Nephron (organoid): ENCODE measurements around the gene MTREX.

ENCODE experiments used
- H3K27ac Mint-ChIP-seq, 3 experiments: 2 replicates each; pipeline ENCODE4 v1.8.0; 2020; ENCODE audit warnings: mixed read lengths in 3 of 3, mild to moderate bottlenecking in 2 of 3, moderate library complexity in 1 of 3
- H3K27me3 Mint-ChIP-seq: 2 replicates; pipeline ENCODE4 v1.8.0; 2021; ENCODE audit warnings: low read depth, mild to moderate bottlenecking, moderate library complexity, mixed read lengths
- H3K36me3 Mint-ChIP-seq: 2 replicates; pipeline ENCODE4 v1.8.0; 2020; ENCODE audit warnings: low read depth, mixed read lengths
- H3K4me1 Mint-ChIP-seq: 2 replicates; pipeline ENCODE4 v1.8.0; 2020; ENCODE audit warnings: mixed read lengths
- H3K4me3 Mint-ChIP-seq, 3 experiments: 2 replicates each; pipeline ENCODE4 v1.8.0; 2020; ENCODE audit warnings: mild to moderate bottlenecking in 3 of 3, mixed read lengths in 3 of 3, moderate library complexity in 2 of 3
- H3K9me3 Mint-ChIP-seq: 2 replicates; pipeline ENCODE4 v1.8.0; 2020; ENCODE audit warnings: mixed read lengths
- CTCF ChIP-seq, 3 experiments: fragments of 200-600 bp; sonication (generic); IDR thresholded peaks; one replicate each; pipeline ENCODE4 v1.5.0; 2021; ENCODE audit warnings: antibody characterized with exemption in 3 of 3; ENCODE audit not compliant: unreplicated experiment in 3 of 3

Gene MTREX

GRCh38 chr5:55411876-55412275, 104.1 kb downstream of the MTREX start:
- Mint-ChIP-seq H3K9me3 (no peaks in the 10 kb centered on the region), H3K27ac (no peak overlapping the region), H3K27me3 (no peaks in the 10 kb centered on the region), H3K36me3 (peaks cover 36% of the 10 kb centered on the region), H3K4me1 (peaks cover 8% of the 10 kb centered on the region), H3K4me3 (no peak overlapping the region)
- no peak for TF ChIP-seq CTCF (IDR thresholded peaks at IDR 0.05; ENCODE audit: unreplicated experiment in 3 of 3)

GRCh38 chr5:55413644-55414043, 105.9 kb downstream of the MTREX start:
- peaks cover 16% of the 10 kb centered on the region for H3K4me1 Mint-ChIP-seq
- H3K36me3 Mint-ChIP-seq, result peaks cover 36% of the 10 kb centered on the region
- no peaks in the 10 kb centered on the region for H3K27me3 Mint-ChIP-seq
- TF ChIP-seq CTCF (IDR thresholded peaks at IDR 0.05; ENCODE audit: unreplicated experiment in 3 of 3), result no peak
- no peak overlapping the region for H3K27ac Mint-ChIP-seq
- no peaks in the 10 kb centered on the region for H3K9me3 Mint-ChIP-seq
- no peak overlapping the region for H3K4me3 Mint-ChIP-seq

- Mint-ChIP-seq H3K4me3 (no peak overlapping the region), H3K27me3 (no peaks in the 10 kb centered on the region)
- TF ChIP-seq CTCF (IDR thresholded peaks at IDR 0.05; ENCODE audit: unreplicated experiment in 3 of 3), result no peak
These were observed 107.3 kb downstream of the MTREX start for GRCh38 chr5:55415071-55415470.

GRCh38 chr5:55416306-55416705, 108.5 kb downstream of the MTREX start:
- H3K27ac Mint-ChIP-seq, result peak overlapping the region; percentile 15 to 67 (median 26)
- H3K9me3 Mint-ChIP-seq, result no peaks in the 10 kb centered on the region
- peaks cover 36% of the 10 kb centered on the region for H3K36me3 Mint-ChIP-seq
- H3K4me1 Mint-ChIP-seq, result peaks cover 42% of the 10 kb centered on the region
- no peak for TF ChIP-seq CTCF (IDR thresholded peaks at IDR 0.05; ENCODE audit: unreplicated experiment in 3 of 3)
- no peak overlapping the region for H3K4me3 Mint-ChIP-seq
- no peaks in the 10 kb centered on the region for H3K27me3 Mint-ChIP-seq

More at GRCh38 chr5:55415071-55415470, 107.3 kb downstream of the MTREX start:
- H3K27ac Mint-ChIP-seq, result peak overlapping the region; percentile 16 to 76 (median 33)
- no peaks in the 10 kb centered on the region for H3K9me3 Mint-ChIP-seq
- H3K36me3 Mint-ChIP-seq, result peaks cover 32% of the 10 kb centered on the region
- peaks cover 29% of the 10 kb centered on the region for H3K4me1 Mint-ChIP-seq

- no peaks in the 10 kb centered on the region for H3K27me3 Mint-ChIP-seq
- peak overlapping the region; percentile 77 to 89 (median 84) for H3K27ac Mint-ChIP-seq
- H3K4me3 Mint-ChIP-seq, result peak overlapping the region; percentile 1 to 2 (median 2)
- no peak for TF ChIP-seq CTCF (IDR thresholded peaks at IDR 0.05; ENCODE audit: unreplicated experiment in 3 of 3)
- peaks cover 58% of the 10 kb centered on the region for H3K4me1 Mint-ChIP-seq
- H3K9me3 Mint-ChIP-seq, result no peaks in the 10 kb centered on the region
- peaks cover 52% of the 10 kb centered on the region for H3K36me3 Mint-ChIP-seq
These were observed 111.5 kb downstream of the MTREX start for GRCh38 chr5:55418994-55419968.
